Gastrocnemius medialis (tissue), 4 donors: ENCODE results near the gene DIABLO.
"Not testable (repeated sequence)": the region's sequence is repeated elsewhere in the genome, so short reads cannot be mapped to it uniquely, and the experiment has no call there.

Experiments
- POLR2A ChIP-seq, 2 donors: fragments of 450-650 bp; IDR thresholded peaks; one replicate each; pipeline ENCODE4 v1.6.1; 2017; ENCODE audit warnings: antibody characterized with exemption in 2 of 2, mild to moderate bottlenecking in 2 of 2, moderate library complexity in 2 of 2
- TF ChIP-seq, protein P1 (sequence below), 5 experiments: fragments of 450-650 bp in 3 of 5; fragments of 200-600 bp in 2 of 5; sonication (generic) in 2 of 5; IDR thresholded peaks in 4 of 5; conservative IDR thresholded peaks in 1 of 5; 1 replicate in 4 of 5; 2 replicates in 1 of 5; pipeline ENCODE4 v1.5.1; 2016 to 2019; ENCODE audit warnings: antibody characterized with exemption in 5 of 5, mild to moderate bottlenecking in 3 of 5, moderate library complexity in 3 of 5

DNA sequence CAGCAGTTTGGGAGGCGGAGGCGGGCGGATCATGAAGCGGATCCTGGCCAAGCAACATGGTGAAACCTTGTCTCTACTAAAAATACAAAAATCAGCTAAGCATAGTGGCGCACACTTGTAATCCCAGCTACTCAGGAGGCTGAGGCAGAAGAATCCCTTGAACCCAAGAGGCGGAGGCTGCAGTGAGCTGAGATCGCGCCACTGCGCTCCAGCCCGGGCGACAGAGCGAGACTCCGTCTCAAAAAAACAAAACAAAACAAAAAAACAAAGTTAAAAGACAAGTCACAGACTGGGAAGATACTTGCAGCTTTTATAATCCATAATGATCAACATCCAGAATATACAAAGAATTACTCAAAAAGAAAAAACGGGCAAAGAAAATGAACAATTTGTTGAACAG, 34.9 kb upstream of the DIABLO start:
- not testable (repeated sequence) for TF ChIP-seq POLR2A (IDR thresholded peaks at IDR 0.05)
- TF ChIP-seq, protein P1, sequence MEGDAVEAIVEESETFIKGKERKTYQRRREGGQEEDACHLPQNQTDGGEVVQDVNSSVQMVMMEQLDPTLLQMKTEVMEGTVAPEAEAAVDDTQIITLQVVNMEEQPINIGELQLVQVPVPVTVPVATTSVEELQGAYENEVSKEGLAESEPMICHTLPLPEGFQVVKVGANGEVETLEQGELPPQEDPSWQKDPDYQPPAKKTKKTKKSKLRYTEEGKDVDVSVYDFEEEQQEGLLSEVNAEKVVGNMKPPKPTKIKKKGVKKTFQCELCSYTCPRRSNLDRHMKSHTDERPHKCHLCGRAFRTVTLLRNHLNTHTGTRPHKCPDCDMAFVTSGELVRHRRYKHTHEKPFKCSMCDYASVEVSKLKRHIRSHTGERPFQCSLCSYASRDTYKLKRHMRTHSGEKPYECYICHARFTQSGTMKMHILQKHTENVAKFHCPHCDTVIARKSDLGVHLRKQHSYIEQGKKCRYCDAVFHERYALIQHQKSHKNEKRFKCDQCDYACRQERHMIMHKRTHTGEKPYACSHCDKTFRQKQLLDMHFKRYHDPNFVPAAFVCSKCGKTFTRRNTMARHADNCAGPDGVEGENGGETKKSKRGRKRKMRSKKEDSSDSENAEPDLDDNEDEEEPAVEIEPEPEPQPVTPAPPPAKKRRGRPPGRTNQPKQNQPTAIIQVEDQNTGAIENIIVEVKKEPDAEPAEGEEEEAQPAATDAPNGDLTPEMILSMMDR (IDR thresholded peaks at IDR 0.05 in 4 of 5, conservative IDR thresholded peaks at IDR 0.05 in 1 of 5): not testable (repeated sequence)
